ENCODE results near the gene AKAP8L. TPM values are rescaled to one million over a fixed set of nuclear protein-coding genes. Genes with fewer than 3 reads are reported as not detected.

Gene AKAP8L
- total and polyA plus RNA-seq, 4 donors, result 16.4 to 67.1 (median 42.9) TPM

DNA sequence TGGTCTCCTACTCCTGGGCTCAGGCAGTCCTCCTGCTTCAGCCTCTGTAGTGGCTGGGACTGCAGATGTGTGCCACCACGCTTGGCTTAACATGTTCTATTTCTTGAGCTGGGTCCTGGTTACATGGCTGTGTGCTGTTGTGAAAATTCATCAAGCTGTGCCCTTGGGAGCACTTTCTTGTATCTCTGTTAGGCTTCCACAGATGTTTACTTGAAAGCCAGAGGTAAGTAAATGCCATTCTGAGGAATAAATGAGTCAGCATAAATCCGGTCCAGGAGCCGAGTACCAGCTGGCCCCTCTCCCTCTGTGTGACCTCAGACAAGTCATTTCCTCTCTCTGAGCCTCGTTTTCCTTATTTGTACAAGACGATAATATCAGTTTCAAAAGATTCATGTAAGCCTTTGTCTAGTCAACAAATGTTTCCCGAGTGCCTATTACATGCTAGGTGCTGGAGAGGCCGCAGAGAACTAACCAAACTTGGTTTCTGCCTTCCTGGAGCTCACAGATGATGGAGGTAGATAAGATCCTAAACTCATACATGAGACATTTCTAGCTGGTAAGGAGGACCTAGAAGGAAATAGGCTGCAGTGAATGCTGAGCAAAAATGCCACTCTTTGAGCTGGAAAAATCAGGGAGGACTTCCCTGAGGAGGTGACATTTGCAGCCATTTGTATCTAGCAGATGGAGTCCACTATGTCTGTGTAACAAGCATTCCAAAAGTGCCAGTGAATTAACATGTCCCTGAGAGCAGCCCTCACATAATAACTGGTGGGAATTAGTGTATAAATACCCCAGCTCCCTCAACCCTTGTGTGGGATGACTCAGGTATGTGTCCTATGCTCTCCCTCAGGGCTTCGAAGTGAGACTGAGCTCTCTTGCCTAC, 48.3 kb upstream of the AKAP8L start:
- H3K27ac ChIP-seq (ENCODE audit: low read depth in 1 of 2, low read length in 2 of 2), result no peak overlapping the region
- no peak for DNase-seq (ENCODE audit: low spot score)
- H3K27me3 ChIP-seq (ENCODE audit: control insufficient read depth in 4 of 4, insufficient read depth in 4 of 4, low read length in 3 of 4), result no peaks in the 10 kb centered on the region
- H3K4me1 ChIP-seq (ENCODE audit: control insufficient read depth in 4 of 4, insufficient read depth in 4 of 4, low read length in 3 of 4), result peaks cover 14 to 27% (median 22%) of the 10 kb centered on the region in 4 donors
- no peak overlapping the region for H3K4me3 ChIP-seq (ENCODE audit: low read depth in 1 of 3, low read length in 3 of 3)
- 43% methylated on average over 8 of the region's 8 CpGs for WGBS
- H3K9ac ChIP-seq (ENCODE audit: low read depth in 1 of 2, low read length in 2 of 2), result no peak overlapping the region
- peak in 1 of 2 donors; percentile 8 for TF ChIP-seq RXRA (IDR thresholded peaks at IDR 0.05)
- TF ChIP-seq JUND (IDR thresholded peaks at IDR 0.05), result peak in 1 of 2 donors; percentile 26
- no peak for TF ChIP-seq FOXA1 (IDR thresholded peaks at IDR 0.05)
- TF ChIP-seq SP1 (IDR thresholded peaks at IDR 0.05), result no peak
- TF ChIP-seq, protein P1, sequence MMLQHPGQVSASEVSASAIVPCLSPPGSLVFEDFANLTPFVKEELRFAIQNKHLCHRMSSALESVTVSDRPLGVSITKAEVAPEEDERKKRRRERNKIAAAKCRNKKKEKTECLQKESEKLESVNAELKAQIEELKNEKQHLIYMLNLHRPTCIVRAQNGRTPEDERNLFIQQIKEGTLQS (IDR thresholded peaks at IDR 0.05), result no peak
- TF ChIP-seq HNF4A (conservative IDR thresholded peaks at IDR 0.05), result peak in 1 of 2 donors; percentile 5
- no peak for TF ChIP-seq FOXA2 (IDR thresholded peaks at IDR 0.05)
- TF ChIP-seq, protein P2, sequence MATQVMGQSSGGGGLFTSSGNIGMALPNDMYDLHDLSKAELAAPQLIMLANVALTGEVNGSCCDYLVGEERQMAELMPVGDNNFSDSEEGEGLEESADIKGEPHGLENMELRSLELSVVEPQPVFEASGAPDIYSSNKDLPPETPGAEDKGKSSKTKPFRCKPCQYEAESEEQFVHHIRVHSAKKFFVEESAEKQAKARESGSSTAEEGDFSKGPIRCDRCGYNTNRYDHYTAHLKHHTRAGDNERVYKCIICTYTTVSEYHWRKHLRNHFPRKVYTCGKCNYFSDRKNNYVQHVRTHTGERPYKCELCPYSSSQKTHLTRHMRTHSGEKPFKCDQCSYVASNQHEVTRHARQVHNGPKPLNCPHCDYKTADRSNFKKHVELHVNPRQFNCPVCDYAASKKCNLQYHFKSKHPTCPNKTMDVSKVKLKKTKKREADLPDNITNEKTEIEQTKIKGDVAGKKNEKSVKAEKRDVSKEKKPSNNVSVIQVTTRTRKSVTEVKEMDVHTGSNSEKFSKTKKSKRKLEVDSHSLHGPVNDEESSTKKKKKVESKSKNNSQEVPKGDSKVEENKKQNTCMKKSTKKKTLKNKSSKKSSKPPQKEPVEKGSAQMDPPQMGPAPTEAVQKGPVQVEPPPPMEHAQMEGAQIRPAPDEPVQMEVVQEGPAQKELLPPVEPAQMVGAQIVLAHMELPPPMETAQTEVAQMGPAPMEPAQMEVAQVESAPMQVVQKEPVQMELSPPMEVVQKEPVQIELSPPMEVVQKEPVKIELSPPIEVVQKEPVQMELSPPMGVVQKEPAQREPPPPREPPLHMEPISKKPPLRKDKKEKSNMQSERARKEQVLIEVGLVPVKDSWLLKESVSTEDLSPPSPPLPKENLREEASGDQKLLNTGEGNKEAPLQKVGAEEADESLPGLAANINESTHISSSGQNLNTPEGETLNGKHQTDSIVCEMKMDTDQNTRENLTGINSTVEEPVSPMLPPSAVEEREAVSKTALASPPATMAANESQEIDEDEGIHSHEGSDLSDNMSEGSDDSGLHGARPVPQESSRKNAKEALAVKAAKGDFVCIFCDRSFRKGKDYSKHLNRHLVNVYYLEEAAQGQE (IDR thresholded peaks at IDR 0.05), result no peak
- H3K36me3 ChIP-seq (ENCODE audit: control insufficient read depth in 4 of 4, insufficient read depth in 3 of 4, low read depth in 1 of 4, low read length in 3 of 4), result peaks cover 0 to 6% (median under 1%) of the 10 kb centered on the region in 4 donors
- no peaks in the 10 kb centered on the region for H3K9me3 ChIP-seq (ENCODE audit: control insufficient read depth in 4 of 4, low read length in 3 of 4)

DNA sequence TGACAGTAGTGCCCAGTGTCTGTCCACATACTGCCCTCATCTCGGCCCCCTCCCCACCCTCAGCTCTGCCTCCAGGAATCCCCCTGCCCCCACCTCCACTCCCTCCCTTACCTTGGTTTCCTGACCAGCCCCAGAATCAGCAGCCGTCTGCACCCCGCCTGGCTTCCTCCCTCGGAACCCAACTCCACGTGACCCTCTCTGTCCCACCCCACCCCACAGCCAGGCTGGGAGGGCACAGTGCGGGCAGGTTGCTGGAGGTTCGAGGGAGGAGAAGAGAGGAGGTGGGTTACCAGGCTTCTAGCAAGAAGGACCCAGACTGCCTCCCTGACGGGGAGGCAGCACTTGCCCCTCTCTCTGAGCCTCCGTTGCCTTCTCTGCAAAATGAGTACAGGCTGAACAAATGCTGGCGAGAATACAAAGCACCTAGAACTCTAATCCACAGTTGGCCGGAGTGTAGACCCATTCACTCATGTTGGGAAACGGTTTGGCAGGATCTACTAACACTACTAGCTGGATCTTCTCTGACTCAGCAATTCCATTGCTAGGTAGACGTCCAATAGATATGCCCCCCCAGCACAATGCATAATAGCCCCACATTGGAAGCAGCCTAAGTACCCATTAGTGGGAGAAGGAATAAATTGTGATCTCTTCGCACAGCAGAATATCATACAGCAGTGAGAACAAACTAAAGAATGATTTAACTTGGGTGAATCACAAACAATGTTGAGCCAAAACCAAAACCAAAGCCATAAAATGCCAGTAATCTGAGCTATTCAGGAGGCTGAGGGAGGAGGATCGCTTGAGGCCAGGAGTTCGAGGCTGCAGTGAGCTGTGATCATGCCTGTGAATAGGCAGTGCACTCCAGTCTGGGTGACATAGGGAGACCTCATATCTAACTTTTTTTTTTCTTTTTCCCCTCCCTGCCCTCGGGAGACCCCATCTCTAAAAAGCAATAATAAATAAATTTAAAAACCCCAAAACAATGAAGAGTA, 45.9 kb upstream of the AKAP8L start, which contains the start of gene RASAL3:
RASAL3 (minus strand) TSS at position 151 of the 992 bp plus-strand sequence. CDS start 186 bp downstream, outside the sequence.
- H3K9me3 ChIP-seq (ENCODE audit: control insufficient read depth in 4 of 4, low read length in 3 of 4), result no peaks in the 10 kb centered on the region
- peaks cover 12 to 22% (median 18%) of the 10 kb centered on the region in 4 donors for H3K4me1 ChIP-seq (ENCODE audit: control insufficient read depth in 4 of 4, insufficient read depth in 4 of 4, low read length in 3 of 4)
- H3K27ac ChIP-seq (ENCODE audit: low read depth in 1 of 2, low read length in 2 of 2), result peak within 1 kb of the TSS; percentile 51 to 55
- 39% methylated on average over 17 of the region's 17 CpGs for WGBS
- peaks cover 0 to 6% (median 0%) of the 10 kb centered on the region in 4 donors for H3K36me3 ChIP-seq (ENCODE audit: control insufficient read depth in 4 of 4, insufficient read depth in 3 of 4, low read depth in 1 of 4, low read length in 3 of 4)
- DNase-seq (ENCODE audit: low spot score), result no peak
- H3K27me3 ChIP-seq (ENCODE audit: control insufficient read depth in 4 of 4, insufficient read depth in 4 of 4, low read length in 3 of 4), result no peaks in the 10 kb centered on the region
- peak within 1 kb of the TSS in 2 of 3 donors; percentile 25 to 30 for H3K4me3 ChIP-seq (ENCODE audit: low read depth in 1 of 3, low read length in 3 of 3)
- no peak within 1 kb of the TSS for H3K9ac ChIP-seq (ENCODE audit: low read depth in 1 of 2, low read length in 2 of 2)
- TF ChIP-seq FOXA1 (IDR thresholded peaks at IDR 0.05) (no peak), FOXA2 (IDR thresholded peaks at IDR 0.05) (no peak), GABPA (IDR thresholded peaks at IDR 0.05 in 1 of 2, conservative IDR thresholded peaks at IDR 0.05 in 1 of 2) (no peak), HNF4G (IDR thresholded peaks at IDR 0.05) (no peak), NR2F2 (IDR thresholded peaks at IDR 0.05) (no peak), SP1 (IDR thresholded peaks at IDR 0.05) (no peak), RXRA (IDR thresholded peaks at IDR 0.05) (peak in 1 of 2 donors; percentile 44), EGR1 (IDR thresholded peaks at IDR 0.05; ENCODE audit: low read depth in 2 of 2) (no peak), RAD21 (IDR thresholded peaks at IDR 0.05) (no peak), HNF4A (conservative IDR thresholded peaks at IDR 0.05) (peak in 1 of 2 donors; percentile 35), YY1 (IDR thresholded peaks at IDR 0.05) (no peak), JUND (IDR thresholded peaks at IDR 0.05) (peak; percentile 42 to 58)
- TF ChIP-seq, protein P2 (IDR thresholded peaks at IDR 0.05), result no peak
- TF ChIP-seq, protein P3, sequence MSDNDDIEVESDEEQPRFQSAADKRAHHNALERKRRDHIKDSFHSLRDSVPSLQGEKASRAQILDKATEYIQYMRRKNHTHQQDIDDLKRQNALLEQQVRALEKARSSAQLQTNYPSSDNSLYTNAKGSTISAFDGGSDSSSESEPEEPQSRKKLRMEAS (IDR thresholded peaks at IDR 0.05), result no peak
- TF ChIP-seq, protein P4, sequence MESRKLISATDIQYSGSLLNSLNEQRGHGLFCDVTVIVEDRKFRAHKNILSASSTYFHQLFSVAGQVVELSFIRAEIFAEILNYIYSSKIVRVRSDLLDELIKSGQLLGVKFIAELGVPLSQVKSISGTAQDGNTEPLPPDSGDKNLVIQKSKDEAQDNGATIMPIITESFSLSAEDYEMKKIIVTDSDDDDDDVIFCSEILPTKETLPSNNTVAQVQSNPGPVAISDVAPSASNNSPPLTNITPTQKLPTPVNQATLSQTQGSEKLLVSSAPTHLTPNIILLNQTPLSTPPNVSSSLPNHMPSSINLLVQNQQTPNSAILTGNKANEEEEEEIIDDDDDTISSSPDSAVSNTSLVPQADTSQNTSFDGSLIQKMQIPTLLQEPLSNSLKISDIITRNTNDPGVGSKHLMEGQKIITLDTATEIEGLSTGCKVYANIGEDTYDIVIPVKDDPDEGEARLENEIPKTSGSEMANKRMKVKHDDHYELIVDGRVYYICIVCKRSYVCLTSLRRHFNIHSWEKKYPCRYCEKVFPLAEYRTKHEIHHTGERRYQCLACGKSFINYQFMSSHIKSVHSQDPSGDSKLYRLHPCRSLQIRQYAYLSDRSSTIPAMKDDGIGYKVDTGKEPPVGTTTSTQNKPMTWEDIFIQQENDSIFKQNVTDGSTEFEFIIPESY (IDR thresholded peaks at IDR 0.05), result no peak
- TF ChIP-seq, protein P1 (IDR thresholded peaks at IDR 0.05), result peak; percentile 30
